8988T (cell line): ENCODE measurements around the gene SIAH1.
A peak's percentile ranks its signal among the peaks of the same experiment; 100 is the strongest.
"Not testable (repeated sequence)": the region's sequence is repeated elsewhere in the genome, so short reads cannot be mapped to it uniquely, and the experiment has no call there.

ENCODE experiments used
- DNase-seq: peaks from one replicate; pipeline ENCODE4 v3.0.0; 2011

The SIAH1 gene

DNA sequence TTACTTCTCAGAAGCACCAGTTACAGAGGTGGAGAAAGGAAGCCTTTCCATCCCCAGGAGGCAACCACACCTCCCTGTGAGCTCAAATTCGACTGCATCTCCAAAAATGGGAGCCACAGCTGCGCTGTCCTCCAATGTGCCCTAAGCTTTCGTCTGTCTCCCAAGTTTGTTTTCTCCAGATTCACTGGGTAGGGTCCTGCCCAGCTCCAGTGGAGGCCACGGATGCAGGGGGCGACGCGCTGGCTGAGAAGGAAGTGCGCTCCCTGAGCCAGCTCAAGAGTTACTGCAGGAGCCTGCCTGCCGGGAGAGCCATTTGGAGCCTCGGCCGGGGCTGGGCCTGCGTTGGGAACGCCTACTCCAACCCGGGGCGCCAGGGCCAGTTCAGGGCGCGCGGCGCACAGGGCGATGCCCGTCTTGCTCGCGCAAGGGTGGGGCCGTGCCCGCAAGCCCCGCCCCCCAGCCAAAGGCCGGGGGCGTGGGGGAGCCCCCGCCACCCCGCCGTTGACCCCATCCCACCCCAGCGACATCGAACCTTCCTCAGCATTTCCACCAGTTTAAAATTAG is 19.5 kb downstream of the SIAH1 start:
- peak; percentile 63 for DNase-seq

DNA sequence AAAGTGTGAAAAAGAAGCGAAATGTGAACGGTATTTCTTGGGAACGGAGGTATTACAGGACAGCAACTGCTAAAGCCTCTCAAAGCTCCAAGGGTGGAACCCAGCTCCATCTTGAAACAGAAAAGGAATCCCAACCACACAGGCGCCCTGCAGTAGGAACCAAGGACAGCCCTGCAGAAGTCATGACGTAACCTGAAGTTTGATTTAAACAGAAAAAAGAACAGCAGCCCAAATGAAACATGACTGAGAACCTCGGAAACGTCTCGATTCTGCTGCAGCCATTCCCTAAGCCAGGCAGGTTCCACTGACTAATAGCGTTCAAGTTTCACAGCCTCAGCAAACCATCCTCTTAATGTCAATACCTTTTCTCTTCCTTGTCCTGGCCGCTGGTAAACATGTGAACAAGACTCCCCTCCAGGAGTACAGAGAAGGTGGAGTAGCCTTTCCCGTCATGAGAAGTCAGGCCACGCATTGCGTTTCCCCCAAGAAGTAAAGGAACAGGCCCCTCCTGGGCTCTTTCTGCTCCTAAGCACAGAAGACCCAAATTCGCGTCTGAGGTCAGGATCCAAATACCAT is 20.1 kb downstream of the SIAH1 start:
- no peak for DNase-seq

DNA sequence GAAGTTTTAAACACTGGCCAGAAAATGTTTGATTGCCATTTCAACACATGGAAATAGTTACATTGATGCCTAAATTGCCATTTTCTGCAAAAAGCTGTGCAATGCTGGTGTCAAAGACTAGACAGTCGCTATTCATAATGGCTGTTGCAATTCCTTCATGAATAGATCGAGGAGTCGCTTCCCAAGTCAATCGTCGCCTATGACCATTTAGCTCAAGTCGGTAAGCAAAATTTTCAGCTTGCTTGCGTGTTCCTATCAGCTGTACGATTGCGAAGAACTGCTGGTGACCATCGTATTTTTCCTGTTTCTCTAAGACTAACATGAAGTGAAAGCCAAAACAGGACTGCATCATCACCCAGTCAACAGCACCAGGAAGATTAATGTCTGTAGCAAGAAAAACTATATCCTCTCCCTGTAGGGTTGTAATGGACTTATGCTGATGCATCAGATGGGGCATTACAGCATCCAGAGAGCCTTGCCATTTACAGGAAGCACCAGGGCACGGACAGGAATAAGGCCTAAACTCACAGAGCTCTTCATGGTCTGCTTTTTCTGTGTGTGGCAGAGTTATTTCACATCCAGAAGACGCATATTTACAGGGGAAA is 23.6 kb downstream of the SIAH1 start:
- no peak for DNase-seq

DNA sequence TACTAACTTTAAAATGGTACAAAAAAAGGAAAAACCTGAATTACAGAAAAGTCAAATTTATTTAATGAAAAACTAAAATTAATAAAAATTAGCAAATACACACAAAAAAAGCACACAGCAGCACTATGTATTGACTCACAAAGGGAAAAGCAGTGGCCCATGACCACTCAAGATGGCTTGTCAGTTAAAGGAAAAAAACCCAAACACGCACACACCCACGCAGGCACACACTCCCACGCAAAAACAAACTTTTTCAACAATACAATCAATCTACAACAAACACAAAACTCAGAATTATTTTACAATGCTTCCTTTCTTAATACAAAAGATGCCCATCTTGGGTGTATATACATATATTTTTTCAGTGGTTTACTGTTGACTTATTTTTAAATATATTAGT is 24.2 kb downstream of the SIAH1 start:
- DNase-seq: no peak

DNA sequence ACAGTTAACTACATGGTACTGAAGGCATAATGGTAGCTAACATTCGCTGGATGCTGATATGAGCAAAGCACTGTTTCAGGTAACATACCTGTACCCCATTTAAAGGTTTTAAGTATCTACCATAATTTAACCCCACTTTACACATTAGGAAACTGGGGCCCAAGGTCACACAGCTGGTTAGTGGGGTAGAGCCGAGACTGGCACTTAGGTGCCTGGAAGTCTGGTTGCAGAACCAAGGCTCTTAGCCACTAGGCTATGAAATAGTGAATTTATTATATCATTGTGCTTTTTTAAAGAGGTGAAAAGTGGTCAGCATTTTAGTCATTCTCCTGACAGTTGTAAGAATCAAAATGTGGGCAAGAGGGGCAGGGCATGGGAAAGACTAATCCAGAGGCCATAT is 25.2 kb downstream of the SIAH1 start:
- no peak for DNase-seq

DNA sequence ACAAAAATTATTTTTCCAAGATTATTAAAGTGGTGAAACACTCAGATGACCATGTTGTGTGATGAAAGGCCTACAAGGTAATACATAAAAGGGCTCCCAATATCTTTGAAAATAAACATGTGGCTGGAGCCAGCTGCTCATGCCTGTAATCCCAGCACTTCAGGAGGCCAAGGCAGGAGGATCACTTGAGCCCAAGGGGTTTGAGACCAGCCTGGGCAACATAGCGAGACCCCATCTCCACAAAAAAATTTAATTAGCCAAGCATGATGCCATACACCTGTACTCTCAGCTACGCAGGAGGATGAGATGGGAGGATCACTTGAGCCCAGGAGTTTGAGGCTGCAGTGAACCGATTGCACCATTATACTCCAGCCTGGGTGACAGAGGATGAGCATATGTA is 26.8 kb downstream of the SIAH1 start:
- DNase-seq: no peak

DNA sequence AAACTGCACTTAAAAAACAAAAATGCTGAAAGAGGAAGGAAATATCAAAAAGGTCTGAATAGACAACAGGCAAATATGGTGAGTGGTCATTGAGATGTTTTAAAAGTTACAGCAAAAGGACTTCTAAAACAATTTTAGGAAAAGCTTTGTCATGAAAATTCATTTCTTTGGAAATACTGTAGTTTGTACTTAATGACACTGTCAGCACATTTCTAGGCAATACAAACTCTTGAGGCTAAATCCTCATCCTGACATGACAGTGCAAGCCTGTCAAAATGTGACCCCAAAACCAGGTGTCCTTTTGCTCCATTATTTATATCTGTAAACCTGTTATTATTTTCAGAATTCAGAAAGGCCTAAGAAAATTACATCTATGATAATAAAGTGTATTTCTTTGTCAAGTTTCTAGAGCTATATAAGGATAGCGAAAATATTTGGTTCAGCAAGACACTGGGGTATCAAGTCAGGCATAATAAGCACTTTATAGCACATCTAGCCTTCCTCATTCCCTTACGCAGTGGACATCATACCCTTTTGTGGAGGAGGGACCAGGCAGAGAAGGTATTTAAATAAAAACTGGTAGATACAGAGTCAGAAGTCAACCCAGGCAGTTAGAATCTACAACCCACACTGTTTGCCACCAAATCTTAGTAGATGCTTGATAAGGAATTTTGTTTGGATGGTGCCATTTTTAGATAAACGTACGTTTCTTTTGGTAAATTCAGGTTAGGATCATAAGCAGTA is 28.4 kb downstream of the SIAH1 start:
- no peak for DNase-seq

DNA sequence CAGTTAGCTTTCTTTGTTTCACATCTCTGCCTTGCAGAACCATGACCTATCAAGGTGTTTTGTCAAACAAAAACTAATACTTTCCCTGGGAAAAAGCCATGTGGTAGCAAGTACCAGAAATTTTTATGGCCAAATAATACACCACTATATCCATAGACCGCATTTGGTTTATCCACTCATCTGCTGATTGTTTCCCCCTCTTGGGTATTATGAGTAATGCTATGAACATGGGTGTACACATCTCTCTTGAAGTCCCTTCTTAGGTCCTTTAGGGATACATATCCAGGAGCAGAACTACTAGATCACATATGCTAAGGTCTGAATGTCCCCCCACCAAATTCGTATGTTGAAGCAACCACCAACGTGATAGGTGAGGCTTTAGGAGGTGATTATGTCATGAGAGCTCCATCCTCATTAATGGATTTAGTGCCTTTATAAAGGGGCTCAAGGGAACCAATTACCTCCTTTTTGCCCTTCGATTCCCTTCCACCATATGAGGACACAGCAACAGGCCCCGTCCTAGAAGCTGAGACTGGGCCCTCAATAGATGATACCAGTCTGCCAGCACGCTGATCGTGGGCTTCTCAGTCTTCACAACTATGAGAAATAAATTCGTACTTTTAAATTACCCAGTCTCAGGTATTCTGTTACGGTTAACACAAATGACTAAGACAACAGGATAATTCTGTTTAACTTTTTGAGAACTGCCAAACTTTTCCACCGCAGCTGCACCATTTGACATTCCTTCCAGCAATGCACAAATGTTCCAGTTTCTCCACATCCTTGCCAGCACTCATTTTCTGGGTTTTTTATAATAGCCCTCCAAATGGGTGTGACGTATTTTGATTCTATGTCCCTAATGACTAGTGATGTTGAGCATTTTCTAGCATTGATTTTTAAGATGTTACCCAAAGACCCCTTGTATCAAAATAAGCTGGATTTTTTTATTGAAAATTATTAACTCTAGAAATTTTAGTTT is 30.0 kb downstream of the SIAH1 start:
- DNase-seq: no peak

DNA sequence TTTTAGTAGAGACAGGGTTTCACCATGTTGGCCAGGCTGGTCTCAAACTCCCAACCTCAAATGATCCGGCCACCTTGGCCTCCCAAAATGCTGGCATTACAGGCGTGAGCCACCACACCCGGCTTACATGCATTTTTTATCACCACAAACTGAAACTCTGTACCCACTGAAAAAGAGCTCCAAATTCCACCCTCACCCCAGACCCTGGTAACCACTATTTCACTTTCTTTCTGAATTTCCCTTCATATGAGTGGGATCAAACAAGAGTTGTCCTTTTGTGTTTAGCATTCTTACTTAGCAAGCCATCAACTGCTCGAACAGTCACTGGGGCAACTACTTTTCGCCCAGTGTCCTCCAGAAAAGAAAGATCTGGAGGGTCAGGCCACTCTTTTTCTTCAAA is 30.8 kb downstream of the SIAH1 start:
- DNase-seq: not testable (repeated sequence)

DNA sequence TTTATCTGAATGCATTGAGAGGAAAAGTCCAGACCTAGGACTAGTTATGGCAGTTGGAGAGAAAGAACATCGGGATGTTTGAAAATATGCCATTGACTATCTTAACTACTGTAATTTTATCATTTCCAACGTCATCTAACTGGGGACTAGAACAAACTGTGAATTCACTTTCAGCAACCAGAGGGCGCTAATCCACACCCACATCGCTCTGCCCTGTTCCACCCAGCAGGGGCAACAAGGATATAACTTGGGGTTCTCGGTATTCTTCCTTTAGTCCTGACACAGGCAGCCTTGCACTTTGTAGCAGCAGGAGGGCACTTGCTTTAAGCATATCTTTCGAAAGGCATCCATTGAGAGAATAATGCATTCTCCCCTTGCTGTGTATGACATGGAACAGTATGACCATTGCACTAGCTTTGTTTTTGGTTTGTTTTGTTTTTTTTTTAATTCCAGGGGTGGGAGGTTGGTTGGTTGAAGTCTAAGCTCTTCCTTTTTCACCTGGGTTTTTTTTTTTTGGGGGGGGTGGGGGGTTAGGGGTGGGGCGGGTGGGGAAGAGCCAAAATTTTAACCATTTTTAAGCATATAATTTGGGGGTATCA is 31.5 kb downstream of the SIAH1 start:
- DNase-seq: peak; percentile 59

DNA sequence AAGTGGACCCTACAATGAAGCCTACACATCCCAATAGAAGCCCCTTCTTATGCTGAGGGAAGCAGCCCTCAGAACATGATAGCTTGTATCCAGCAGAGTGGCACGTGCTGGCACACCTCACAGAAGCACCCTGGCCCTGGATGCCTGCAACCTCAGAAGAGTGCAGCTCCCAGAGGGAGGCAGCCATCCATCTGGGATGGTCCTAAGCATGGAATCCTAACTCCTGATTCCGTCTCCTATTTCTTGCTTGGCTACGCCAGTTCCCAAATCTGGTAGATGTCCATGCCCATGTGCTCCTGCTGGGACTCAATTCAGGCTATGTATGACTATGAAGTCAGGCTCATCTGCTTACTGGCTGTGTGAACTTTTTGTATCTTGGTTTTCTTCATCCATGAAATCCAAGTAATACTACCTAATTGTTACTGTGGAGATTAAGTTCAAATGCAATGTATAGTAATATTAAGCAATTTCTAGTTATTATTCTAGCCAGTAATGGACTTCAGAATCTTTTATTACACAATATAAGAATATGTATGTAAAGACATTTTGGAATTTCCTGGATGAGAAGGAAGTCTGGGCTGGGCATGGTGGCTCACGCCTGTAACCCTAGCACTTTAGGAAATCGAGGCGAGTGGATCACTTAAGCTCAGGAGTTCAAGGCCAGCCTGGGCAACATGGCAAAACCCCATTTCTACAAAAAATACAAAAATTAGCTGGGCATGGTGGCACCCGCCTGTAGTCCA is 32.4 kb downstream of the SIAH1 start:
- no peak for DNase-seq

DNA sequence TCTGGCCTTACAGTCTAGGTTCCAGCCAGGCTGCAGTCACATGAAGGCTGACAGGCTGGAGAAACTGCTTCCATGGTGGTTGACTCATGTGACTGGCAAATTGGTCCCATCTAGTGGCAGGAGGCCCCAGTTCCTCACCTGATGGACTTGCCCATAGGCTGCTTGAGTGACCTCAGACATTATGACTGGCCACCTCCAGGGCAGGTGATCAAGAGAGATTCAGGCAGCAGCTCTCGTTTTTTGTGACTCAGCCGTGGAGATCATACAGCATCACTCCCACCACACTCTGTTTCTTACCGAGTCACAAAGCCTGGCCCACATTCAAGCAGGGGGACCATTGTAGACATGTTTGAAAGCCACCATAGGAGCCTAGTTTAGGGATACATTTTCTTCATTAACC is 34.5 kb downstream of the SIAH1 start:
- no peak for DNase-seq

DNA sequence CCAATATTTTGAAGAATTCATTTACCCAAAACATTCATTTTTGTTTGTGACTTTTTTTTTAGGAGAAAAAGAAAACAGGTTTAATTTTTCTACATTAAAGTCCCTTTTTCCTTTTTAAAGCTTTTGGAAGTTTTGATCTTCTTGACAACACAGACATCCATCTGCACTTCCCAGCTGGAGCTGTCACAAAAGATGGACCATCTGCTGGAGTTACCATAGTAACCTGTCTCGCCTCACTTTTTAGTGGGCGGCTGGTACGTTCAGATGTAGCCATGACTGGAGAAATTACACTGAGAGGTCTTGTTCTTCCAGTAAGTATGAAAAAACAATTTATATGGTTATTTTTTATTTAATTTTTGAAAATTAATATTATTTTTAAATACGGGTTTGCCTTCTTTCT is 37.2 kb downstream of the SIAH1 start:
- DNase-seq: no peak

DNA sequence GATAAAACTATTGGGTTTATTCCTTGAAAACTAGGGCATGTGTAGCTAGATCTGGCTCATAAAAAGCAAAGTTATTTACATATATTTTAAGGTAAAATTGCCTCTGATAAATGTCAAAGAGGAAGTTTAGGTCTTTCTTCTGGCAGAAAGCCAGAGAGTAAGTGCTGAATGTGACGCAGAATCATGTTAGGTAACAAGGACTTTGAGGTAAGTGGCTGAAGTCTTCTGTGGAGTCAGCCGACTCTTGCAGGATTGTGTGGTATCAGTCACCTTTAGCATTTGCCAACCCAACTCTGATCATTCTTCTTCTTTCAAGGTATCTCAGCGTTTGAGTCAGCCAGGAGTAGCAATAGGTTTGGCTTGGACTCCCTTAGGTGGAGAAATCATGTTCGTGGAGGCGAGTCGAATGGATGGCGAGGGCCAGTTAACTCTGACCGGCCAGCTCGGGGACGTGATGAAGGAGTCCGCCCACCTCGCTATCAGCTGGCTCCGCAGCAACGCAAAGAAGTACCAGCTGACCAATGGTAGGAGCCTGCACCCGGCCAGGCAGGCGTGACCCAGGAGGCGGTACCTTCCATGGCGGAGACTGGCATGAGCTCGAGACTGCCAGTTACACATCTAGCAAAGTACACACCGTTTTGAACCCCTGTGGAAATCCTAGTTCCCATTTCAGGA is 37.9 kb downstream of the SIAH1 start:
- no peak for DNase-seq

DNA sequence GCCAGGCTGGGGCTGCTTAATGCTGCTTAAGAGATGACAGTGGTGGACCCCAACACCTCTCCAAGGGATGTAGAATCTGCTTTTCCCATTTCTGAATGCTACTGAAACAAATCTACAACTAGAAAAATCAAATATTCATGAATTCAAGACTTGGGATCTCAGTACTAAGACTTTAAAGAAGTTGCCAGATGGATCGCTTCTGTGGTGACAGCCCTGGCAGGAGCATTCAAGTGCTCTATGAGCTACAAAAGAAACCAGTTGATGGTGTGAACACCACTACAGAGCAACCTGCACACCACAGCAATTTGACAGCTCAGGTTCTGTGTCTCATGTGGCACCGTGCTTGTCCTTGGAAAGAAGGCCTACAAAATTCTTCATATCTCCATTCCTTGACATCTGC is 42.6 kb downstream of the SIAH1 start:
- no peak for DNase-seq

DNA sequence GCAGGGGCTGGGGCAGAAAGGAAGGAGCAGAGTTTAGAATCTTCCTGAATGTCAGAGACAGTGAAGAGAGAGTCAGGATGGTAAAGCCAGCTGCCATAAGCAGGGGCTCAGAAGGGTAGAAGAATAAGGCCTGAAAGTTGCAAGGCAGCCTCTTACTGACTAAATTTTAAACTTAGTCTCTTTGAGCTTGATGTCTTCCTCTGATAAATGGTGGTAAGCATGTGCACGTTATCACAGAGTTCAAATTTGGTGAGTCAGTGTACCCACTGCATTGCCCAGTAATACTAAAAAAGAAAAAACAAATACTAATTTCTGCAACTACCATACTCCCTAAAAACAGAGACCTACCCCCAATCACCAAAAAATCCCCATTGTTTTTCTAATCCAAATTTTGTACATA is 45.2 kb downstream of the SIAH1 start:
- no peak for DNase-seq

DNA sequence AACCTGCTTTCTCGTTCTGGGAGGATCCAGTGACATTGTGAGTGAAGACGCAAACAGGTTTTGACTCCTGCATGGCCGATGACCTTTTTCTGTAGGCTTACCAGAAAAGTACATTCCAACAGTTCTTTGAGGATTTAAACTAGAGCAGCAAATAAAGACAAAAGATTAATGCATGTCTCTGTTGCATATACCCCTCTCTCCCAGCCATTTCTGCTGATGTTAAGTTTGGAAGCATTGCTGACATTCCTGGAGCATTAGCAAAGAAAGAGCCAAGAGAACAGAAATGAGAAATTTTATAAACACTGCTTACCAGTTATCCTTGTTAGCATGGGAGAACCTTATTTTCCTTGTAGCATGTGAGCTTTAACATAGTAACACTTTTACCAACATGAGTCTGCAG is 49.3 kb downstream of the SIAH1 start:
- DNase-seq: no peak

DNA sequence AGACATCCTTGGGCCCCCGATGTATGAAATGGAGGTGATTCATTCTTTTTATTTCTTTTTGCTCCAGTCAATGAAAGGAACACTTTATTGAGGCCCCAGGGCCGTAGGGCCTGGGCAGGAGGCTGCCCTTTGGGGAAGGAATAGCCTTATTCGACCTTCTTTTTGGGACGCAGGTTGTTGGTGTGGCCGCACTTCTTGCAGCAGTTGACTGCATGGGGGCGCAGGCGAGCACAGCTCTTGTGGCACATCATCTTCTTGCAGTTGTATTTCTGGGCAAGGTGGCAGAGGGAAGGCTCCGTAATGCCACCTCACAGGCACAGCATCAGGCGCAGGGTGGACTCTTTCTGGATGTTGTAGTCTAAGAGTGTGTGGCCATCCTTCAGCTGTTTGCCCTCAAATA is 50.9 kb downstream of the SIAH1 start:
- DNase-seq: no peak

DNA sequence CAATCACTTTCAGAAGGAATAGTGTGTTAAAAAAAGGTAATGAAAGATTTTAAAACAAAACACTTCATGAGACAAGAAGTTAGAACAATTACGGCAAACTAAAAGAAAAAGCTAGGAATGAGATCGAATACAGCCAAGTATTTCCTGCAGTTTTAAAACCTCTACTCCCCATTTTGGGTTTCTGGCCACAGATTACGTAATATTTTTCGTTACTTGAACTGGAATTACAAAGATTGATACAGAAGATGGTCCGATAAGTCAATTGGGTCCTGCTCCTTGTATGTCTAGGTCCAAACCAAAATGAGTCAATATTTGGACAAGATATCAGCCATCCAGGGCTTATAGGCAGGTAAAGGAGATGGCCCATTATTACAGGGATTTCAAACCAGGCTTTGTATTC is 52.2 kb downstream of the SIAH1 start:
- DNase-seq: no peak

DNA sequence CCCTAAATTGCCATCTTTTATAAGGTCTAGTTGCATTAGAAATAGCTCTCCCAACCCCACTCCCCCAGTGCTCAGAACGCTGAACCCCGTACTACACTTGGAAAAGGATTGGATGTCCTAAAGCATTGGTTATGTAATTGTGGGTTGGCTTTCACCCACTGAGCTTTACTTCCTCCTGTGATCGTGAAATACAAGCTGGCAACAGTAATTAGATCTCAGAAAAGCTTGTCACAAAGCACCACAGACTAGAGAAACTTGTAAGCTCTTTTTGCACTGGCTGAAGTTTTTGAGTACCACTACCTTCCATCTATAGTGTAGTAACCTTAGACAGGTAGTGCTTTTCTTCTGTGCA is 54.4 kb downstream of the SIAH1 start:
- no peak for DNase-seq

DNA sequence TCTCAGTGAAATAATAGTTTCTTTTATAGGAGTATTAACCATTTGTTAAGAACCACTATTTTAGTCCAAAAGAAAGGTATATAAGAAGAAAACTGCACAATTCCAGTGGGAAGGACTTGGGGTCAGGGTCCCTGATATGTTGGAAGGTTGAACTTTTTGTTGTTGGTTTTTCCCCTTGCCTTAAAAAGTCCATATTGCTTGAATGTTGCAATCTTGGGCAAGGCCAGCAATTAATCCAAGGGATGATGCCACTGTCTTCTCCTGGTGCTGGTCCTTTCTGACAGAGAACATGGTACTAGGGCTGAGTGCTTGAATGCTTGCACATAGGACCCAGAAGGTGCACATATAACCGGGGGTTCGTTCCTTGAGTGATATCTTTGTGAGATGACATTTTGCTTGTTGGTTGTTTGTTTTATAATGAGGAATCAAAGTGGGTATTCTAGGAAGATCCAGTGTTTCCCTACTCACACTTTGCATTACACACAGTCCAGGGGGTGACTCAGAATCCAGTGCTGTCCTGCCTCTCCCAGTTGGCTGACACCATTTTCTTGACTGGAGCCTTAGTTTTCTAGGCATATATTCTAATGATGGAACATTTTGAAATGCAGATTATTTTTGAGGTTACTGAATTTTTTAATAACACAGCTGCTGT is 54.9 kb downstream of the SIAH1 start:
- no peak for DNase-seq
